T-helper 1 cell treated with Interleukin-12 subunit alpha and Interleukin-12 subunit beta and Interleukin-4 antibody, amounts not matched to agents 30 μg/mL and 1 μg/mL, for 36 hours (primary cell): ENCODE measurements around the gene KIAA0825.

Experiments used
- H3K27ac Mint-ChIP-seq: one replicate; pipeline ENCODE4 v1.8.0; 2021; ENCODE audit warnings: mild to moderate bottlenecking, mixed read lengths
- H3K27me3 Mint-ChIP-seq: one replicate; pipeline ENCODE4 v1.8.0; 2021; ENCODE audit warnings: low read depth, mixed read lengths
- H3K36me3 Mint-ChIP-seq: one replicate; pipeline ENCODE4 v1.8.0; 2021; ENCODE audit warnings: low read depth, mixed read lengths
- H3K4me1 Mint-ChIP-seq: one replicate; pipeline ENCODE4 v1.8.0; 2021; ENCODE audit warnings: low read depth, mixed read lengths
- H3K4me3 Mint-ChIP-seq: one replicate; pipeline ENCODE4 v1.8.0; 2021; ENCODE audit warnings: mild to moderate bottlenecking, moderate library complexity, mixed read lengths
- H3K9me3 Mint-ChIP-seq: one replicate; pipeline ENCODE4 v1.8.0; 2021; ENCODE audit warnings: mixed read lengths

The KIAA0825 gene

DNA sequence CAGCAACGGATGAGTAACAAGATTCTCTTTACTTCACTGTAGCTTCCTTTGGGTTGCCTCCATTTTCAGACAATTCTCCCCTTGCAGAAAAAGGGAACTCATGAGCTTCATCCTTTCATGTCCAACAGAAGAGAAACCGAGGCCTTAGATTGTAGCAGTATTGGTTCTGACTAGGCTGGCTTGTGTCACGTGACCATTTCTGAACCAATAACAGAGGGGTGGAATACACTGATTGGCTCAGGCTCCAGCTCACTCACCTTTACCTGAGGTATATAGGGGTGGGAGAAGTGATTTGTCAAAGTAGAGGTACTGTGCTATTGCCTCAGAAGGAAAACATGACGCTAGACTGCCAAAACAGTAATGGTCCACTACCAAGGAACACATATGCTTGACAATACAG lies 343.7 kb downstream of the KIAA0825 start:
- H3K27me3 Mint-ChIP-seq: no peaks in the 10 kb centered on the region
- H3K36me3 Mint-ChIP-seq: no peaks in the 10 kb centered on the region
- H3K4me3 Mint-ChIP-seq: no peak overlapping the region
- H3K27ac Mint-ChIP-seq: no peak overlapping the region
- H3K4me1 Mint-ChIP-seq: no peaks in the 10 kb centered on the region
- peaks cover under 1% of the 10 kb centered on the region for H3K9me3 Mint-ChIP-seq

DNA sequence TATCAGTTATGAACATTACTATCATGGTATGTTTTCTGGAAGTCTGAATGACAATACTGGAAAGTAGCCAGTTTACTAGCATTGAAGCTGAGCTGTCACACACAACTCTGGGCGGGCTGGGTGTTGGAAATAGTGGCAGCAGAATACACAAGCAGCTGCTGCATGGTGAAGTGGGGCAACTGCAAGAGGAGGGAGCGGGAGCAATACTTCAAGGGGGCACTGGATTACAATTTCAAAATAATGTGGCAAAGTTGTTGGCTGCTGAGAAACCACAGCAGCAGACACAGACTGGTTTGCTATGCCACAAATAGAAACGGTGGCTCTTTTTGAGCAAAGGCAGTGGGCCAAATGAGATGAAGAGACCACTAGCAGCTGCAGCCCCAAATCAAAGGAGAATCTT lies 350.2 kb downstream of the KIAA0825 start:
- no peaks in the 10 kb centered on the region for H3K4me1 Mint-ChIP-seq
- no peak overlapping the region for H3K27ac Mint-ChIP-seq
- H3K27me3 Mint-ChIP-seq: no peaks in the 10 kb centered on the region
- H3K36me3 Mint-ChIP-seq: no peaks in the 10 kb centered on the region
- peaks cover 7% of the 10 kb centered on the region for H3K9me3 Mint-ChIP-seq
- no peak overlapping the region for H3K4me3 Mint-ChIP-seq

DNA sequence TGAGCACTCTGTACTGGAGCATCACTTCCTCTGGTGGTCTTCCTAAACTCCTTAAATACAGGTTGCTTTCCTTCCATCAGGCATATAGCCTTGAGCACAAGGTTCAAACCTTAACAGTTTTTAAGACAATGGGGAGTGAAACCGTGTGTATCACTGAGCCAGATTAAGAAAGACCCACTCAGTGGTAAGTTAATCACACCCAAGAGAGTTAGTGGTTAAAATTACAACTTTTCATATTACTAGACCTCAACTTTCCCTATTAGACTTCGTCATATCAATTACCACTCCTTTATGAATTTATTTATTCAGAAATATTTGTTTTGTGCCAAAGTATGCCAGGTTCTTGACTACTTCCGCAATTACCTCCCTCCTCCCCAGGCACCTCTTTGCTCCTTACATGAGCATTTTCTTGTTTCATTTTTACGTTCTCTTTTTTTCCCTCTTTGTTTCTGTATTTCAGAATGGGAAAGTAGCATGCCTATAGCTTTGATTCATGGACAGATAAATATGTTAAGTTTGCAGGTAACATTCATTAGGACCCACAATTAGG lies 351.0 kb downstream of the KIAA0825 start:
- no peaks in the 10 kb centered on the region for H3K36me3 Mint-ChIP-seq
- peaks cover 7% of the 10 kb centered on the region for H3K9me3 Mint-ChIP-seq
- no peaks in the 10 kb centered on the region for H3K4me1 Mint-ChIP-seq
- no peak overlapping the region for H3K27ac Mint-ChIP-seq
- no peak overlapping the region for H3K4me3 Mint-ChIP-seq
- no peaks in the 10 kb centered on the region for H3K27me3 Mint-ChIP-seq

- no peaks in the 10 kb centered on the region for H3K4me1 Mint-ChIP-seq
- no peak overlapping the region for H3K27ac Mint-ChIP-seq
- H3K9me3 Mint-ChIP-seq: peaks cover 7% of the 10 kb centered on the region
- H3K4me3 Mint-ChIP-seq: no peak overlapping the region
- H3K27me3 Mint-ChIP-seq: no peaks in the 10 kb centered on the region
- H3K36me3 Mint-ChIP-seq: no peaks in the 10 kb centered on the region
Measured at GRCh38 chr5:94266170-94266569, 352.2 kb downstream of the KIAA0825 start.

DNA sequence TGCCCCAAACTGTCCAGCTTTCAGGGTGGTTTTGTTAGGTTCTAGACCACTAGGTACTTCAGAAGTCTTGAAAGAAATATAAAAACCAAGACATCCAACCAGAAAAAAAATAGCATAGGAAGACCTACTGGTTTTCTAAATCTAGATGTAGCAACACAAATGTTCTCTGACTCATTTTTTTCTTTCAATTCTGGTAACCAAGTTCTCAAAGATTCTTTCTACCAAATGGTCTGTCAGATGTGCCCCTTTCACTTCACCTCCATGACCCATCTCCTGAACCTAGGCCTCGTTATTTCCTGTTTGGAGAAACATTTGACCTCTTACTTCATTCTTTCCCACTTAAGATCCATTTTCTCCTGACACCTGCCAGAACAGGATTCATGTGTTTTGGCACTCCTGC lies 355.3 kb downstream of the KIAA0825 start:
- Mint-ChIP-seq H3K4me3 (no peak overlapping the region), H3K9me3 (no peaks in the 10 kb centered on the region), H3K4me1 (no peaks in the 10 kb centered on the region), H3K36me3 (no peaks in the 10 kb centered on the region), H3K27me3 (no peaks in the 10 kb centered on the region), H3K27ac (no peak overlapping the region)

- H3K27me3 Mint-ChIP-seq: no peaks in the 10 kb centered on the region
- no peaks in the 10 kb centered on the region for H3K9me3 Mint-ChIP-seq
- no peaks in the 10 kb centered on the region for H3K4me1 Mint-ChIP-seq
- no peak overlapping the region for H3K4me3 Mint-ChIP-seq
- no peak overlapping the region for H3K27ac Mint-ChIP-seq
- no peaks in the 10 kb centered on the region for H3K36me3 Mint-ChIP-seq
Measured at GRCh38 chr5:94260096-94260495, 358.3 kb downstream of the KIAA0825 start.

DNA sequence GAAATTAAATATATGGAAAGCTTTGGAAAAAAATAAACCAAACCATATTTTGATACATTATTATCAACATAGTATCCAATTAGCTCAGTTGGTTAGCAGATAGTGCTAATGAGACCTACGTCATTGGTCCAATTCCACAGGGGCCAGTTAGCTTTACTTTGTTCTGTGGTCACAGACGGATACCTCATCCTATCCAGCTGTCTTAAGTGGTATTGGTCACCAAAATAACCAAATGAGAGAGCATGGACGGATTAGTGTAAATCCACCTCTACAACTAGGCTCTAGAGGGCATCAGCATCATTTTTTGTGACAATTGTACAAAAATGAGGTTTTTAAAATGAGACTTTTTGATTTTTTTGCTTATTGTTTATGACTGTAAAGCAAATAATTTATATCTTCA lies 364.2 kb downstream of the KIAA0825 start:
- H3K36me3 Mint-ChIP-seq: no peaks in the 10 kb centered on the region
- no peak overlapping the region for H3K27ac Mint-ChIP-seq
- no peaks in the 10 kb centered on the region for H3K27me3 Mint-ChIP-seq
- H3K9me3 Mint-ChIP-seq: no peaks in the 10 kb centered on the region
- H3K4me3 Mint-ChIP-seq: no peak overlapping the region
- H3K4me1 Mint-ChIP-seq: no peaks in the 10 kb centered on the region

- Mint-ChIP-seq H3K4me3 (no peak overlapping the region), H3K4me1 (no peaks in the 10 kb centered on the region), H3K27me3 (no peaks in the 10 kb centered on the region), H3K36me3 (no peaks in the 10 kb centered on the region), H3K27ac (no peak overlapping the region), H3K9me3 (no peaks in the 10 kb centered on the region)
Measured at GRCh38 chr5:94250985-94251384, 367.4 kb downstream of the KIAA0825 start.

GRCh38 chr5:94249430-94249829 lies 369.0 kb downstream of the KIAA0825 start:
- Mint-ChIP-seq H3K27me3 (no peaks in the 10 kb centered on the region), H3K9me3 (no peaks in the 10 kb centered on the region), H3K27ac (no peak overlapping the region), H3K4me1 (no peaks in the 10 kb centered on the region), H3K4me3 (no peak overlapping the region), H3K36me3 (no peaks in the 10 kb centered on the region)

DNA sequence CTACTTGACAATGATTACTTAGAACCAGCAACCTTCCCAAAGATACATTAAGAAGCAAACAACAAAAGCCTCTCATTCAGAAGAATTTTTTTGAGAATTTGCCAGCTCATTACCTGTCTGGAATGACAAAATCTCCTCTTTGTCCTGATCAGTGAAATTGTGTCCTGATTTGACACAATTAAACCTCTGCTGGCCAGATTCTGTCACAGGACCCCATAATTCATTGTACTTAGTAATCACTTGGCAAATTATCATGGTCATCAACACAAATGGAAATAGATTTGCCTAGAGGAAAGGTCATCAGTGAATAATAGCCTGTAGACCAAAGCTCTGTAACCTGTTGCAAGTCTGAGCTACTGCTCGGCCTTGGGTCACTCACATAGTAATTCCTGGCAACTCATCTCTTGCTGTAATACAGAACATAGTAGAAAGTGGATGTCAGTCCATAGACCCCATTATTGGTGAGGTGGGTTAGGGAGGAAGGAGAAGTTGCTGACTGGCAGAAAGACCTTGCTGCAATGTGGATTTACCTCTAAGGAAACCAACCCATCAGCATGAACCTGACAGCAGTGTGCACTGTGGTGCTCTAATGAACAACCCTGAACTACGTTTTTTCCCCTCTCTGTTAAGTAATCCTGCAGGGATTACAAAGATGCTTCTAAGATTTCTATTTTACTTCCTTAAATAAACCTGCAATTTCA lies 370.1 kb downstream of the KIAA0825 start:
- Mint-ChIP-seq H3K4me1 (no peaks in the 10 kb centered on the region), H3K27me3 (no peaks in the 10 kb centered on the region), H3K36me3 (no peaks in the 10 kb centered on the region), H3K9me3 (no peaks in the 10 kb centered on the region), H3K4me3 (no peak overlapping the region), H3K27ac (no peak overlapping the region)

GRCh38 chr5:94245608-94246007 lies 372.8 kb downstream of the KIAA0825 start:
- Mint-ChIP-seq H3K4me1 (no peaks in the 10 kb centered on the region), H3K36me3 (no peaks in the 10 kb centered on the region), H3K27me3 (peaks cover 4% of the 10 kb centered on the region), H3K9me3 (no peaks in the 10 kb centered on the region), H3K27ac (no peak overlapping the region), H3K4me3 (no peak overlapping the region)

DNA sequence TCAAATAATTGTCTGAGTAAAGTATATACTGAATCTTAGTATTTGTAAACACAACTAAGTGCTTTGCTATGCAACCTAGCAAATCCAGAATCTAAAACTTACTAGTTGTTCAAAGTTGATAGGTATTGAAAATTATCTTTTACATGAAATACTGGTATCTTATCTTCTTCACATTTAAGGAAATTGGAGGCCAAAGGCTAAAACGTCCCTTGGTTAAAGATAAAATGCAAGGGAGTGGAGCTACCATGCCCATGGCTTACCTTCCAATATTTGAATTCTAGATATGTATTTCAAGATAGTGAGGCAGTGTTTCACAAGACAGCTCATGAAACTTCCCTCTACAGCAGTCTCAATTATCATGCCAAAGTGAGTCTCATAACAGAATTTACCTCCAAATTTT lies 373.5 kb downstream of the KIAA0825 start:
- H3K36me3 Mint-ChIP-seq: no peaks in the 10 kb centered on the region
- H3K4me3 Mint-ChIP-seq: no peak overlapping the region
- no peaks in the 10 kb centered on the region for H3K9me3 Mint-ChIP-seq
- H3K27ac Mint-ChIP-seq: no peak overlapping the region
- H3K27me3 Mint-ChIP-seq: peaks cover 4% of the 10 kb centered on the region
- no peaks in the 10 kb centered on the region for H3K4me1 Mint-ChIP-seq

GRCh38 chr5:94243612-94244011 lies 374.8 kb downstream of the KIAA0825 start:
- H3K27me3 Mint-ChIP-seq: peaks cover 4% of the 10 kb centered on the region
- no peak overlapping the region for H3K27ac Mint-ChIP-seq
- H3K36me3 Mint-ChIP-seq: no peaks in the 10 kb centered on the region
- H3K9me3 Mint-ChIP-seq: no peaks in the 10 kb centered on the region
- H3K4me1 Mint-ChIP-seq: no peaks in the 10 kb centered on the region
- no peak overlapping the region for H3K4me3 Mint-ChIP-seq

DNA sequence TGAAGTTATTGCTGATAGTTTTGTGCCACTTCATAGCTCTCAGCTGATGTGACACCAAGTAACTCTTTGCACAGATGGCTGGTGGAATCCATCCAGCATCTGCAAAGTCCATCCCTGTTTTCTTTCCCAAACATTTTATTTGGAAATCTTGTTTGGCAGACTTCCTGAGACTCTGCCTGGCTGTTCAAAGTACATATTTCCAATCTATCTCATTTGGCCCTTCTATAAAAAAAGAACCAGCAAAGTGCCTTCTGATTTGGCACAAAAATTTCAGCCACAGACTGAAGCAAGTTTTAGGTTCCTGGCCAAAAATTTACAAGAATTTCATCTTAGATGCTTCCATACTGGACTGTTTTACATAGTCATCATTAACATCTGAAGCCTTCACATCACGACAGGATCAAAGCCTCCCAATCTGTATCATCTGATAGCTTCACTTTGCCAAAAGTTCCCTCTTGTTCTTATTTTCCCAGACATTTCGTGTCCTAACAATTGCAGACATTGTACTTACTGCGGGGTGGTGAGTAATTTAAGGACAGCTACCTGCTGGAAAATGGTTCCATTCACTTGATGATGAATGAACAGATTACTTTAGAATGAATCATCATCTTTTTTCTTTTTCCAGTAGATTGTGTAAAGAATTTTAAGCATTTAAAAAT lies 377.3 kb downstream of the KIAA0825 start:
- no peaks in the 10 kb centered on the region for H3K4me1 Mint-ChIP-seq
- no peaks in the 10 kb centered on the region for H3K9me3 Mint-ChIP-seq
- H3K36me3 Mint-ChIP-seq: no peaks in the 10 kb centered on the region
- no peak overlapping the region for H3K4me3 Mint-ChIP-seq
- no peak overlapping the region for H3K27ac Mint-ChIP-seq
- peaks cover 4% of the 10 kb centered on the region for H3K27me3 Mint-ChIP-seq

DNA sequence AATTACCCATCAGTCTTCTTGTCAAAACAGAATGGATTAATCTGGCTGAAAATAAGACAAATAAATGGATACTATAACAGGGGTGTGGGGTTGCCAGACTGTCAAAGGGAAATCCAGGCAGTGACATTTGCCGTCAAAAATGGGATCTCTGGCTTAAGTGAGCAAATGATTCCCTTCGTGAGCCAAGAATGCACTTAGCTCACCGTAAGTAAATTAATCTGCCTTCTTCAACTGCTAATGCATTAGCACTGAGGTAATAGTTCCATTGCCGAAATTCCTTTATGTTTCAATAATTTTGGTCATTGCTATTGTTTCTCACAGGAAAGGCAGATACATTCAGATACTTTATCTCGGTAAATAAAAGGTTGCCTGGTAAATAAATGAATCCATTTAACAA lies 377.8 kb downstream of the KIAA0825 start:
- Mint-ChIP-seq H3K4me3 (no peak overlapping the region), H3K27me3 (peaks cover 4% of the 10 kb centered on the region), H3K9me3 (no peaks in the 10 kb centered on the region), H3K36me3 (no peaks in the 10 kb centered on the region), H3K4me1 (no peaks in the 10 kb centered on the region), H3K27ac (no peak overlapping the region)
